ENCODE data around the gene AGR3. TPM values are rescaled to one million over a fixed set of nuclear protein-coding genes. Genes with fewer than 3 reads are reported as not detected.

AGR3 gene
- total RNA-seq, 2 experiments from 2014 or later: not detected

GRCh38 chr7:16915405-16915804, 33.6 kb upstream of the AGR3 start:
- CTCF ChIA-PET: interaction anchor here (1.1 kb wide), 1 partner anchor 24 kb away, joined by 4 read pairs; no protein-coding TSS in a partner anchor
- DNase-seq: no peak
- no peaks in the 10 kb centered on the region for H3K36me3 Mint-ChIP-seq (ENCODE audit: low read depth)

GRCh38 chr7:16914771-16915170, 33.0 kb upstream of the AGR3 start:
- CTCF ChIA-PET: no interaction called here
- Mint-ChIP-seq H3K27me3 (peaks cover 14% of the 10 kb centered on the region), H3K4me1 (peaks cover 9% of the 10 kb centered on the region), H3K36me3 (ENCODE audit: low read depth) (no peaks in the 10 kb centered on the region), H3K9me3 (no peaks in the 10 kb centered on the region), H3K27ac (no peak overlapping the region), H3K4me3 (no peak overlapping the region)
- DNase-seq: no peak
- POLR2A ChIA-PET: no interaction called here

More at GRCh38 chr7:16915405-16915804, 33.6 kb upstream of the AGR3 start:
- Mint-ChIP-seq H3K9me3 (no peaks in the 10 kb centered on the region), H3K4me3 (no peak overlapping the region), H3K27ac (no peak overlapping the region), H3K27me3 (peaks cover 12% of the 10 kb centered on the region), H3K4me1 (peaks cover 9% of the 10 kb centered on the region)
- POLR2A ChIA-PET: no interaction called here

GRCh38 chr7:16913643-16914042, 31.9 kb upstream of the AGR3 start:
- ChIA-PET CTCF (no interaction called here), POLR2A (no interaction called here)
- H3K36me3 Mint-ChIP-seq (ENCODE audit: low read depth): no peaks in the 10 kb centered on the region
- H3K27ac Mint-ChIP-seq: no peak overlapping the region
- no peak overlapping the region for H3K4me3 Mint-ChIP-seq
- H3K4me1 Mint-ChIP-seq: peaks cover 9% of the 10 kb centered on the region
- no peaks in the 10 kb centered on the region for H3K9me3 Mint-ChIP-seq
- DNase-seq: no peak
- peaks cover 18% of the 10 kb centered on the region for H3K27me3 Mint-ChIP-seq

GRCh38 chr7:16912540-16912939, 30.8 kb upstream of the AGR3 start:
- Mint-ChIP-seq H3K27me3 (peaks cover 20% of the 10 kb centered on the region), H3K36me3 (ENCODE audit: low read depth) (no peaks in the 10 kb centered on the region), H3K9me3 (no peaks in the 10 kb centered on the region), H3K27ac (no peak overlapping the region), H3K4me1 (peaks cover 9% of the 10 kb centered on the region), H3K4me3 (no peak overlapping the region)
- CTCF ChIA-PET: no interaction called here
- POLR2A ChIA-PET: no interaction called here
- no peak for DNase-seq

GRCh38 chr7:16908561-16908960, 26.8 kb upstream of the AGR3 start:
- peaks cover 27% of the 10 kb centered on the region for H3K27me3 Mint-ChIP-seq
- H3K36me3 Mint-ChIP-seq (ENCODE audit: low read depth): no peaks in the 10 kb centered on the region
- no peak overlapping the region for H3K4me3 Mint-ChIP-seq
- POLR2A ChIA-PET: no interaction called here
- H3K4me1 Mint-ChIP-seq: no peaks in the 10 kb centered on the region
- CTCF ChIA-PET: no interaction called here
- no peaks in the 10 kb centered on the region for H3K9me3 Mint-ChIP-seq
- no peak for DNase-seq
- no peak overlapping the region for H3K27ac Mint-ChIP-seq

- peaks cover 15% of the 10 kb centered on the region for H3K27me3 Mint-ChIP-seq
- no peaks in the 10 kb centered on the region for H3K4me1 Mint-ChIP-seq
- no peaks in the 10 kb centered on the region for H3K9me3 Mint-ChIP-seq
- no peak overlapping the region for H3K4me3 Mint-ChIP-seq
- DNase-seq: no peak
- CTCF ChIA-PET: no interaction called here
- H3K36me3 Mint-ChIP-seq (ENCODE audit: low read depth): no peaks in the 10 kb centered on the region
- no peak overlapping the region for H3K27ac Mint-ChIP-seq
- POLR2A ChIA-PET: interaction anchor here (0.7 kb wide), 1 partner anchor 130 kb away, joined by 3 read pairs; no protein-coding TSS in a partner anchor
Measured at GRCh38 chr7:16905300-16906044, 23.7 kb upstream of the AGR3 start.

GRCh38 chr7:16904076-16904475, 22.3 kb upstream of the AGR3 start:
- Mint-ChIP-seq H3K4me3 (no peak overlapping the region), H3K36me3 (ENCODE audit: low read depth) (no peaks in the 10 kb centered on the region), H3K4me1 (no peaks in the 10 kb centered on the region), H3K27ac (no peak overlapping the region), H3K27me3 (peaks cover 10% of the 10 kb centered on the region), H3K9me3 (no peaks in the 10 kb centered on the region)
- no peak for DNase-seq
- CTCF ChIA-PET: no interaction called here
- POLR2A ChIA-PET: no interaction called here

GRCh38 chr7:16900209-16900768, 18.5 kb upstream of the AGR3 start:
- ChIA-PET POLR2A (no interaction called here), CTCF (no interaction called here)
- H3K9me3 Mint-ChIP-seq: no peaks in the 10 kb centered on the region
- H3K36me3 Mint-ChIP-seq (ENCODE audit: low read depth): no peaks in the 10 kb centered on the region
- H3K27me3 Mint-ChIP-seq: peaks cover 2% of the 10 kb centered on the region
- no peak overlapping the region for H3K4me3 Mint-ChIP-seq
- no peak for DNase-seq
- H3K4me1 Mint-ChIP-seq: no peaks in the 10 kb centered on the region
- no peak overlapping the region for H3K27ac Mint-ChIP-seq

GRCh38 chr7:16891874-16892643, 10.3 kb upstream of the AGR3 start:
- Mint-ChIP-seq H3K27ac (no peak overlapping the region), H3K4me1 (peaks cover 13% of the 10 kb centered on the region), H3K4me3 (no peak overlapping the region), H3K27me3 (no peaks in the 10 kb centered on the region), H3K36me3 (ENCODE audit: low read depth) (no peaks in the 10 kb centered on the region), H3K9me3 (no peaks in the 10 kb centered on the region)
- ChIA-PET CTCF (interaction anchor here (0.8 to 1.4 kb wide), 3 partner anchors 24 to 788 kb away, joined by 3 to 7 read pairs (median 4); no protein-coding TSS in a partner anchor), POLR2A (no interaction called here)
- DNase-seq: no peak

GRCh38 chr7:16891338-16891737, 9.6 kb upstream of the AGR3 start:
- POLR2A ChIA-PET: no interaction called here
- no peaks in the 10 kb centered on the region for H3K9me3 Mint-ChIP-seq
- H3K27ac Mint-ChIP-seq: no peak overlapping the region
- no peaks in the 10 kb centered on the region for H3K36me3 Mint-ChIP-seq (ENCODE audit: low read depth)
- H3K27me3 Mint-ChIP-seq: no peaks in the 10 kb centered on the region
- H3K4me1 Mint-ChIP-seq: peaks cover 13% of the 10 kb centered on the region
- peak; percentile 43 for DNase-seq
- no peak overlapping the region for H3K4me3 Mint-ChIP-seq
- CTCF ChIA-PET: interaction anchor here (1.2 to 1.4 kb wide), 2 partner anchors 25 to 30 kb away, joined by 4 to 7 read pairs; no protein-coding TSS in a partner anchor

- Mint-ChIP-seq H3K27me3 (no peaks in the 10 kb centered on the region), H3K36me3 (ENCODE audit: low read depth) (no peaks in the 10 kb centered on the region), H3K9me3 (no peaks in the 10 kb centered on the region), H3K27ac (no peak overlapping the region), H3K4me1 (peaks cover 13% of the 10 kb centered on the region), H3K4me3 (no peak overlapping the region)
- POLR2A ChIA-PET: no interaction called here
- CTCF ChIA-PET: interaction anchor here (0.6 to 0.9 kb wide), 2 partner anchors 28 to 1063 kb away, joined by 3 read pairs; no protein-coding TSS in a partner anchor
- DNase-seq: no peak
Measured at GRCh38 chr7:16889851-16890415, 8.2 kb upstream of the AGR3 start.

- Mint-ChIP-seq H3K4me1 (peaks cover 13% of the 10 kb centered on the region), H3K27me3 (no peaks in the 10 kb centered on the region), H3K4me3 (no peak overlapping the region), H3K27ac (no peak overlapping the region), H3K9me3 (no peaks in the 10 kb centered on the region), H3K36me3 (ENCODE audit: low read depth) (no peaks in the 10 kb centered on the region)
- no peak for DNase-seq
- CTCF ChIA-PET: interaction anchor here (0.6 to 0.9 kb wide), 2 partner anchors 29 to 1064 kb away, joined by 3 read pairs; no protein-coding TSS in a partner anchor
- POLR2A ChIA-PET: no interaction called here
Measured at GRCh38 chr7:16889305-16889704, 7.5 kb upstream of the AGR3 start.

- CTCF ChIA-PET: no interaction called here
Measured at GRCh38 chr7:16883918-16884317, 2.1 kb upstream of the AGR3 start.

More at GRCh38 chr7:16883918-16884317, 2.1 kb upstream of the AGR3 start:
- POLR2A ChIA-PET: no interaction called here
- Mint-ChIP-seq H3K4me1 (no peaks in the 10 kb centered on the region), H3K9me3 (no peaks in the 10 kb centered on the region), H3K27ac (no peak overlapping the region), H3K36me3 (ENCODE audit: low read depth) (no peaks in the 10 kb centered on the region), H3K27me3 (no peaks in the 10 kb centered on the region), H3K4me3 (no peak overlapping the region)
- no peak for DNase-seq

All from activated CD4-positive, alpha-beta T cell treated with anti-CD3 and anti-CD28 coated beads, Interleukin-2, amount 10 ng/mL, durations not matched to agents 7 days and 5 days (primary cell).